Ovary (tissue), 9 donors: ENCODE data around the gene BFSP2. TPM values are rescaled to one million over a fixed set of nuclear protein-coding genes. Genes with fewer than 3 reads are reported as not detected.

Experiments
- DNase-seq, 5 donors: peaks; one replicate each; pipeline ENCODE4 v3.0.0-alpha.2; 2019 to 2020
- H3K27ac ChIP-seq, 2 donors: fragments of 200-600 bp; one replicate each; pipeline versions ENCODE4 v1.5.1 to v1.8.0; 2019 to 2022
- H3K27me3 ChIP-seq: fragments of 200-600 bp; one replicate; pipeline ENCODE4 v1.8.0; 2022
- H3K36me3 ChIP-seq: fragments of 200-600 bp; sonication (generic); one replicate; pipeline ENCODE4 v1.5.1; 2019
- H3K4me1 ChIP-seq: one replicate; pipeline ENCODE4 v1.8.1; 2013; ENCODE audit warnings: mild to moderate bottlenecking, moderate library complexity; ENCODE audit not compliant: insufficient read depth
- H3K4me3 ChIP-seq: fragments of 200-600 bp; sonication (generic); one replicate; pipeline ENCODE4 v1.5.1; 2017
- H3K9me3 ChIP-seq, 2 donors: fragments of 200-600 bp in 1 of 2; sonication (generic) in 1 of 2; one replicate each; pipeline versions ENCODE4 v1.5.1 to v1.8.1; 2013 to 2019; ENCODE audit warnings: mild to moderate bottlenecking in 1 of 2, moderate library complexity in 1 of 2
- EP300 ChIP-seq: sonication (generic); formaldehyde crosslinking; IDR thresholded peaks from one replicate; pipeline ENCODE4 v1.6.1; 2017; ENCODE audit warnings: antibody characterized with exemption
- POLR2A ChIP-seq: fragments of 450-650 bp; IDR thresholded peaks from one replicate; pipeline ENCODE4 v1.6.1; 2017; ENCODE audit warnings: antibody characterized with exemption, mild to moderate bottlenecking, moderate library complexity
- WGBS, 3 donors: extraction: QIAGEN DNeasy Blood & Tissue Kit in 1 of 3; methylation state at CpG; one replicate each; pipeline versions ENCODE4 v1.1.5 to v1.1.7; 2013 to 2017; 5-methylcytosine and 5-hydroxymethylcytosine counted together
- intact Hi-C, 4 donors: fragments of 100-400 bp; cut with DNase I; formaldehyde crosslinking; loops; one replicate each; pipeline versions ENCODE4 v1.11.0 to v1.15.1; 2022 to 2023
- polyA plus RNA-seq, 2 donors: library from polyadenylated mRNA; stranded (reverse); fragments of 200-250 nt in 1 of 2; fragments of 350-450 nt in 1 of 2; fragmentation: Illumina TruSeq in 1 of 2; extraction: RNeasy Lipid Tissue Mini Kit (QIAGEN cat#74804) in 1 of 2; gene quantifications; one replicate each; pipeline ENCODE4 v1.2.3, GENCODE V29; 2013 to 2014
- total RNA-seq, 7 donors: library from RNA; depleted of rRNA in 2 of 7; stranded (reverse); fragments of >200 nt in 2 of 7; fragmentation: NEBNext Ultra II Directional in 3 of 7; extraction: Animal tissue kit (Norgen Biotek cat#: 25700) in 3 of 7; gene quantifications; one replicate each; pipeline versions ENCODE4 v1.1.0 to v1.2.4, GENCODE V29; 2016 to 2023
- TF ChIP-seq, protein P1 (sequence below), 3 donors: fragments of 450-650 bp in 2 of 3; fragments of 200-600 bp in 1 of 3; IDR thresholded peaks; one replicate each; pipeline versions ENCODE4 v1.5.1 to v1.8.0; 2016 to 2022; ENCODE audit warnings: antibody characterized with exemption in 3 of 3, mild to moderate bottlenecking in 1 of 3
- donor health status: DM: no; HTN: no; CAD: no; lungs with moderate emphysema.
- donor health status: DM: no; HTN: no; CAD: no.
- donor health status: Bipolar disorder and iron deficiency.
- donor health status: DM: yes; HTN: yes; CAD: no.
- donor health status: DM: no; HTN: no; CAD: no.
- donor health status: DM: yes; HTN: yes; CAD: no.

The BFSP2 gene
- total and polyA plus RNA-seq, 9 donors, result not detected

DNA sequence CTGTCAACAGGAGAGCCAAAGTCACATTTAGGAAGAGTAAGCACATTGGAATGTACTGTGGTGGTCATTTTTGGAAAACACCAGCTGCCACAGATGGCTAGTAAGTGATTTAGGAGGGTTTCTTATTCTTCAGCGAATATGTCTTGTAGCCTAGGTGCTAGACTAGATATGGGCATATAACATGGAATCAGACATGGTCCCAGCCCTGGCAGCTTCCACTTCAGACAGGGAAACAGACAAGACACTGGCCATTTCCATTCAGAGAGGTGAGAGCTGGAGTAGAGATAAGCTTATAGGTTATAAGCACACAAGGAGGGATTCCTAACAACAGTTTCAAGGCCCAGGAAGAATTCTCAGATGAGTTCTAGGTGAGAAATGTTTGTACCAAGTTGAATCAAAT, 28.2 kb upstream of the BFSP2 start:
- intact Hi-C loops, result no loop called here
- H3K4me1 ChIP-seq, result no peaks in the 10 kb centered on the region
- no peak for DNase-seq
- no peak overlapping the region for H3K4me3 ChIP-seq
- 88 to 94% (median 94%) methylated on average over 1 of the region's 1 CpG for WGBS, 3 donors
- TF ChIP-seq POLR2A, result no peak
- no peak for TF ChIP-seq EP300
- TF ChIP-seq, protein P1, sequence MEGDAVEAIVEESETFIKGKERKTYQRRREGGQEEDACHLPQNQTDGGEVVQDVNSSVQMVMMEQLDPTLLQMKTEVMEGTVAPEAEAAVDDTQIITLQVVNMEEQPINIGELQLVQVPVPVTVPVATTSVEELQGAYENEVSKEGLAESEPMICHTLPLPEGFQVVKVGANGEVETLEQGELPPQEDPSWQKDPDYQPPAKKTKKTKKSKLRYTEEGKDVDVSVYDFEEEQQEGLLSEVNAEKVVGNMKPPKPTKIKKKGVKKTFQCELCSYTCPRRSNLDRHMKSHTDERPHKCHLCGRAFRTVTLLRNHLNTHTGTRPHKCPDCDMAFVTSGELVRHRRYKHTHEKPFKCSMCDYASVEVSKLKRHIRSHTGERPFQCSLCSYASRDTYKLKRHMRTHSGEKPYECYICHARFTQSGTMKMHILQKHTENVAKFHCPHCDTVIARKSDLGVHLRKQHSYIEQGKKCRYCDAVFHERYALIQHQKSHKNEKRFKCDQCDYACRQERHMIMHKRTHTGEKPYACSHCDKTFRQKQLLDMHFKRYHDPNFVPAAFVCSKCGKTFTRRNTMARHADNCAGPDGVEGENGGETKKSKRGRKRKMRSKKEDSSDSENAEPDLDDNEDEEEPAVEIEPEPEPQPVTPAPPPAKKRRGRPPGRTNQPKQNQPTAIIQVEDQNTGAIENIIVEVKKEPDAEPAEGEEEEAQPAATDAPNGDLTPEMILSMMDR (IDR thresholded peaks at IDR 0.05), result no peak
- no peaks in the 10 kb centered on the region for H3K27me3 ChIP-seq
- no peaks in the 10 kb centered on the region for H3K36me3 ChIP-seq
- no peak overlapping the region for H3K27ac ChIP-seq
- no peaks in the 10 kb centered on the region for H3K9me3 ChIP-seq

DNA sequence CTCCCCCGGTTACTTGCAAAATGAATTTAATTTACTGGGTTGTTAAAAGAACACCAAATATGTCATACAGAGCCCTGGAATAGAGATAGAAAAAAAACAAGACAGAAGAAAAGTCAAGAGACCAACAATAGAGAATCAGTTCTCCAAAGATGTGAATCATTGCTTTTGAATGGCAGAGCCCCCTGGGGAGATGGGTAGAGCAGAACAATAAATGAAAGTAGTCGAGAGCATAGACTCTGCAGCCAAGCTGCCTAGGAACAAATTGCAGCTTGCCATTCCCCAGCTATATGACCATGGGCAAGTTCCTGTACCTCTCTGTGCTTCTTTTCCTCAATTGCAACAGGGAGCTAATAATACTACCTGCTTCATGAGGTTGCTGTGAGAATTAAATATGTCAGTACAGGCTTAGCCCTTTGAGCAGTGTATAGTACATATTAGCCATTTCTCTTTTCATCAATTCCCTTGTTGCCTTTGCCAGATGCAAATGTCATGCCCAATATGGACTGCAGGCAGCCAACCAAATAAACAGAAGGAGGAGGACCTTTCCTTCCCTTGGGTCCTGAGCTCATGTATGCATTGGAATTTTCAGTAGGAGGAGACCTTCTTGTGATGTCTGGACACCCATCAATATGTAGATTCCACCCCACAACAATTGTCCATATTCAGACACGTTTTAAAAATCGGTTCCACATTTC, 25.0 kb upstream of the BFSP2 start:
- WGBS, 3 donors, result 67 to 71% (median 68%) methylated on average over 4 of the region's 4 CpGs
- Histone ChIP-seq H3K9me3 (no peaks in the 10 kb centered on the region), H3K27me3 (no peaks in the 10 kb centered on the region), H3K36me3 (no peaks in the 10 kb centered on the region), H3K4me1 (no peaks in the 10 kb centered on the region), H3K4me3 (no peak overlapping the region), H3K27ac (no peak overlapping the region)
- intact Hi-C loops, result no loop called here
- TF ChIP-seq, protein P1 (IDR thresholded peaks at IDR 0.05), result no peak
- TF ChIP-seq EP300, result no peak
- TF ChIP-seq POLR2A, result no peak
- DNase-seq, result no peak

- TF ChIP-seq, protein P1 (IDR thresholded peaks at IDR 0.05), result no peak
- TF ChIP-seq POLR2A, result no peak
- no peak for TF ChIP-seq EP300
- Histone ChIP-seq H3K27ac (no peak overlapping the region), H3K36me3 (no peaks in the 10 kb centered on the region), H3K4me1 (no peaks in the 10 kb centered on the region), H3K4me3 (no peak overlapping the region), H3K9me3 (no peaks in the 10 kb centered on the region), H3K27me3 (no peaks in the 10 kb centered on the region)
- no peak for DNase-seq
- intact Hi-C loops, result no loop called here
These were observed 24.5 kb upstream of the BFSP2 start for GRCh38 chr3:133375403-133375745.

DNA sequence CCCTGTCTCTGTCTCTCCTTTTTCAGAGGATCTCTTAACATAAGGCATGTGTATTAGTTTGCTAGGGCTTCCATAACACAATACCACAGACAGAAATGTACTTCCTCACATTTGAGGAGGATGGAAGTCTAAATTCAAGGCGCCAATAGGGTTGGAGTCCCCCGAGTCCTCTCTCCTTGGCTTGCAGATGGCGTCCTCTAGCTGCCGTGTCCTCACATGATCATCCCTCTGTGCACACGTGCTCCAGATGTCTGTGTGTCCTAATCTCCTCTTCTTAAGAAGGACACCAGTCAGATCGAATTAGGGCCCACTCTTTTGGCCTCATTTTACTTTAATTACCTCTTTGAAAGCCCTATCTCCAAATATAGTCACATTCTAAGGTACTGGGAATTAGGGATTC, 23.0 kb upstream of the BFSP2 start:
- Histone ChIP-seq H3K27ac (no peak overlapping the region), H3K9me3 (no peaks in the 10 kb centered on the region), H3K4me3 (no peak overlapping the region), H3K4me1 (no peaks in the 10 kb centered on the region), H3K27me3 (no peaks in the 10 kb centered on the region), H3K36me3 (no peaks in the 10 kb centered on the region)
- TF ChIP-seq EP300, result no peak
- DNase-seq, result no peak
- 71 to 81% (median 76%) methylated on average over 6 of the region's 6 CpGs for WGBS, 3 donors
- intact Hi-C loops, result no loop called here

DNA sequence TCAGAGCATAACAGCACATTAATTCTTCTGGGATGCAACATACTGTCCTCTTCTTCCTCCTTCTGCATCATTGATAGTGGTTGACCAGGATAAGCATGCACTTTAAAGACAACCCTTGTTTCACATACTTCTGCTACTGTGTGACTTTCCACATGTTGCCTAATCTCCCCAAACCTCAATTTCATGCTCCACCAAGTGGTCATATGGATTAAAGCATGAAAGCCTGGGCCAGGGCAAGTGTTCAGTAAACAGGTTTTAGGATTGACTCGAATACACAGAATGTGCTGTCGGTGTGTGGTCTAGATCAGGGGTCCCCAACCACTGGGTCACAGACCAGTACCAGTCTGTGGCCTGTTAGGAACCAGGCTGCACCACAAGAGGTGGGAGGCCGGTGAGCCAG, 22.5 kb upstream of the BFSP2 start:
- 62 to 74% (median 63%) methylated on average over 3 of the region's 3 CpGs for WGBS, 3 donors
- intact Hi-C loops, result no loop called here

More for the DNA sequence above, 22.5 kb upstream of the BFSP2 start:
- H3K4me3 ChIP-seq, result no peak overlapping the region
- no peaks in the 10 kb centered on the region for H3K4me1 ChIP-seq
- no peak for DNase-seq
- H3K9me3 ChIP-seq, result no peaks in the 10 kb centered on the region
- TF ChIP-seq, protein P1 (IDR thresholded peaks at IDR 0.05), result no peak
- TF ChIP-seq POLR2A (no peak), EP300 (no peak)
- no peaks in the 10 kb centered on the region for H3K27me3 ChIP-seq
- no peak overlapping the region for H3K27ac ChIP-seq
- no peaks in the 10 kb centered on the region for H3K36me3 ChIP-seq
